ENCODE measurements around the gene CAMK1D.

The CAMK1D gene

GRCh38 chr10:12412666-12413368, 63.5 kb downstream of the CAMK1D start:
- Mint-ChIP-seq H3K4me3 (peak overlapping the region; percentile 1), H3K36me3 (ENCODE audit: low read depth) (peaks cover 8% of the 10 kb centered on the region), H3K4me1 (peaks cover 48% of the 10 kb centered on the region), H3K9me3 (peaks cover 5% of the 10 kb centered on the region), H3K27me3 (no peaks in the 10 kb centered on the region), H3K27ac (peak overlapping the region; percentile 33)
- DNase-seq = peak; percentile 57
- peak; percentile 90 for ATAC-seq

- H3K4me3 Mint-ChIP-seq = peak overlapping the region; percentile 1
- peak overlapping the region; percentile 33 for H3K27ac Mint-ChIP-seq
- ATAC-seq (no peak), DNase-seq (no peak)
- H3K36me3 Mint-ChIP-seq (ENCODE audit: low read depth) = peaks cover 8% of the 10 kb centered on the region
- H3K9me3 Mint-ChIP-seq = peaks cover 5% of the 10 kb centered on the region
- peaks cover 51% of the 10 kb centered on the region for H3K4me1 Mint-ChIP-seq
- no peaks in the 10 kb centered on the region for H3K27me3 Mint-ChIP-seq
Observed at GRCh38 chr10:12413369-12413711, 64.0 kb downstream of the CAMK1D start.

GRCh38 chr10:12414278-12414989, 65.1 kb downstream of the CAMK1D start:
- no peak for DNase-seq
- no peaks in the 10 kb centered on the region for H3K27me3 Mint-ChIP-seq
- H3K4me1 Mint-ChIP-seq = peaks cover 55% of the 10 kb centered on the region
- no peak for ATAC-seq
- H3K9me3 Mint-ChIP-seq = peaks cover 5% of the 10 kb centered on the region
- peaks cover 2% of the 10 kb centered on the region for H3K36me3 Mint-ChIP-seq (ENCODE audit: low read depth)
- no peak overlapping the region for H3K4me3 Mint-ChIP-seq
- H3K27ac Mint-ChIP-seq = no peak overlapping the region

- peaks cover 5% of the 10 kb centered on the region for H3K9me3 Mint-ChIP-seq
- H3K27me3 Mint-ChIP-seq = no peaks in the 10 kb centered on the region
- H3K4me1 Mint-ChIP-seq = peaks cover 54% of the 10 kb centered on the region
- H3K27ac Mint-ChIP-seq = no peak overlapping the region
- no peak for DNase-seq
- no peak for ATAC-seq
- no peak overlapping the region for H3K4me3 Mint-ChIP-seq
- peaks cover 2% of the 10 kb centered on the region for H3K36me3 Mint-ChIP-seq (ENCODE audit: low read depth)
Observed at GRCh38 chr10:12416344-12417050, 67.2 kb downstream of the CAMK1D start.

- no peak overlapping the region for H3K4me3 Mint-ChIP-seq
- H3K27ac Mint-ChIP-seq = peak overlapping the region; percentile 3
Observed at GRCh38 chr10:12417331-12417730, 68.0 kb downstream of the CAMK1D start.

GRCh38 chr10:12418000-12418399, 68.7 kb downstream of the CAMK1D start:
- ATAC-seq (no peak), DNase-seq (no peak)
- Mint-ChIP-seq H3K36me3 (ENCODE audit: low read depth) (peaks cover 2% of the 10 kb centered on the region), H3K4me3 (no peak overlapping the region), H3K27me3 (no peaks in the 10 kb centered on the region), H3K9me3 (peaks cover 5% of the 10 kb centered on the region), H3K27ac (no peak overlapping the region), H3K4me1 (peaks cover 49% of the 10 kb centered on the region)

More at GRCh38 chr10:12417331-12417730, 68.0 kb downstream of the CAMK1D start:
- ATAC-seq (no peak), DNase-seq (no peak)
- Mint-ChIP-seq H3K9me3 (peaks cover 5% of the 10 kb centered on the region), H3K27me3 (no peaks in the 10 kb centered on the region), H3K4me1 (peaks cover 55% of the 10 kb centered on the region), H3K36me3 (ENCODE audit: low read depth) (peaks cover 2% of the 10 kb centered on the region)

- DNase-seq (no peak), ATAC-seq (no peak)
- Mint-ChIP-seq H3K36me3 (ENCODE audit: low read depth) (no peaks in the 10 kb centered on the region), H3K9me3 (no peaks in the 10 kb centered on the region), H3K4me1 (peaks cover 46% of the 10 kb centered on the region), H3K27me3 (no peaks in the 10 kb centered on the region), H3K27ac (peak overlapping the region; percentile 78), H3K4me3 (no peak overlapping the region)
Observed at GRCh38 chr10:12418725-12419261, 69.4 kb downstream of the CAMK1D start.

GRCh38 chr10:12419262-12419847, 70.0 kb downstream of the CAMK1D start:
- Mint-ChIP-seq H3K4me1 (peaks cover 45% of the 10 kb centered on the region), H3K27me3 (no peaks in the 10 kb centered on the region), H3K36me3 (ENCODE audit: low read depth) (no peaks in the 10 kb centered on the region), H3K4me3 (peak overlapping the region; percentile 44), H3K9me3 (no peaks in the 10 kb centered on the region), H3K27ac (peak overlapping the region; percentile 78)
- DNase-seq (peak; percentile 65), ATAC-seq (peak; percentile 98)

- H3K4me1 Mint-ChIP-seq = peaks cover 45% of the 10 kb centered on the region
Observed at GRCh38 chr10:12420530-12421120, 71.3 kb downstream of the CAMK1D start.

GRCh38 chr10:12422189-12422588, 72.8 kb downstream of the CAMK1D start:
- ATAC-seq (no peak), DNase-seq (no peak)
- Mint-ChIP-seq H3K4me1 (peaks cover 44% of the 10 kb centered on the region), H3K4me3 (no peak overlapping the region), H3K27ac (no peak overlapping the region), H3K36me3 (ENCODE audit: low read depth) (no peaks in the 10 kb centered on the region), H3K27me3 (no peaks in the 10 kb centered on the region), H3K9me3 (no peaks in the 10 kb centered on the region)

More at GRCh38 chr10:12420530-12421120, 71.3 kb downstream of the CAMK1D start:
- Mint-ChIP-seq H3K27me3 (no peaks in the 10 kb centered on the region), H3K27ac (no peak overlapping the region), H3K9me3 (no peaks in the 10 kb centered on the region), H3K36me3 (ENCODE audit: low read depth) (no peaks in the 10 kb centered on the region), H3K4me3 (no peak overlapping the region)
- ATAC-seq = no peak
- no peak for DNase-seq

- H3K4me1 Mint-ChIP-seq = peaks cover 36% of the 10 kb centered on the region
- ATAC-seq (no peak), DNase-seq (no peak)
- H3K36me3 Mint-ChIP-seq (ENCODE audit: low read depth) = no peaks in the 10 kb centered on the region
- no peak overlapping the region for H3K4me3 Mint-ChIP-seq
- no peak overlapping the region for H3K27ac Mint-ChIP-seq
- H3K9me3 Mint-ChIP-seq = no peaks in the 10 kb centered on the region
- H3K27me3 Mint-ChIP-seq = no peaks in the 10 kb centered on the region
Observed at GRCh38 chr10:12423896-12424295, 74.5 kb downstream of the CAMK1D start.

GRCh38 chr10:12427276-12427675, 77.9 kb downstream of the CAMK1D start:
- H3K36me3 Mint-ChIP-seq (ENCODE audit: low read depth) = peaks cover 1% of the 10 kb centered on the region
- H3K9me3 Mint-ChIP-seq = no peaks in the 10 kb centered on the region
- peaks cover 11% of the 10 kb centered on the region for H3K4me1 Mint-ChIP-seq
- H3K4me3 Mint-ChIP-seq = no peak overlapping the region
- ATAC-seq (no peak), DNase-seq (no peak)
- no peak overlapping the region for H3K27ac Mint-ChIP-seq
- H3K27me3 Mint-ChIP-seq = no peaks in the 10 kb centered on the region

- no peaks in the 10 kb centered on the region for H3K27me3 Mint-ChIP-seq
- DNase-seq (no peak), ATAC-seq (no peak)
- no peak overlapping the region for H3K4me3 Mint-ChIP-seq
- peaks cover 13% of the 10 kb centered on the region for H3K4me1 Mint-ChIP-seq
- H3K27ac Mint-ChIP-seq = no peak overlapping the region
- H3K36me3 Mint-ChIP-seq (ENCODE audit: low read depth) = peaks cover 3% of the 10 kb centered on the region
- no peaks in the 10 kb centered on the region for H3K9me3 Mint-ChIP-seq
Observed at GRCh38 chr10:12428447-12429135, 79.2 kb downstream of the CAMK1D start.

All from activated naive CD8-positive, alpha-beta T cell treated with anti-CD3 and anti-CD28 coated beads, Interleukin-2, amount 50 U/mL, for 24 hours (primary cell).